Renal pelvis (tissue), 4 donors: ENCODE data around the gene SLC38A1. TPM values are rescaled to one million over a fixed set of nuclear protein-coding genes. Genes with fewer than 3 reads are reported as not detected.
"Not testable (repeated sequence)": the region's sequence is repeated elsewhere in the genome, so short reads cannot be mapped to it uniquely, and the experiment has no call there.

Source experiments
- DNase-seq: peaks from one replicate; pipeline ENCODE4 v3.0.0-alpha.2; 2013
- polyA plus RNA-seq, 3 donors: library from polyadenylated mRNA; unstranded; fragments of 120-200 nt; gene quantifications; one replicate each; pipeline ENCODE4 v1.2.1, GENCODE V29; 2013; ENCODE audit not compliant: insufficient read length in 3 of 3

Gene SLC38A1
- polyA plus RNA-seq, 3 donors = 62.2 to 70.6 (median 66.0) TPM

DNA sequence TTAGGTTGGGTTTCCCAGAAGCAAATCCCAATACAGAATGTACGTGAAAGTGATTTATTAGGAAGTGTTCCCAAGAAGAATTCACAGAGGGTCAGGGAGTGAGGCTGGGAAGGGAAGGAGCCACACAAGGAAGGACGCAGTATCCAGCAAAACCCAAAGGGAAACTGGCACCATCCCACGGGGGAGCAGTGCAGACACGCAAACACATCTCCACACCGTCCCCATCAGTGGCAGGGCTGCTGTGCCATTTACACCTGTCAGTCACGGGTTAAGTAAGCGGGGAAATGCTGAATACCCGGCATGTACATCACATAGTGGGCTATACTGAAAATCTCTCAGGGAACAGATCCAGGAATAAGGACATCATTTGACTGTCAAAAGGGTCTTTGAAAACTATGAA is 93.9 kb downstream of the SLC38A1 start:
- no peak for DNase-seq

- no peak for DNase-seq
Measured at GRCh38 chr12:46174061-46174662, 94.7 kb downstream of the SLC38A1 start.

- no peak for DNase-seq
Measured at GRCh38 chr12:46168426-46168825, 100.4 kb downstream of the SLC38A1 start.

GRCh38 chr12:46167412-46167811 is 101.4 kb downstream of the SLC38A1 start:
- DNase-seq = no peak

- no peak for DNase-seq
Measured at GRCh38 chr12:46165191-46165590, 103.7 kb downstream of the SLC38A1 start.

DNA sequence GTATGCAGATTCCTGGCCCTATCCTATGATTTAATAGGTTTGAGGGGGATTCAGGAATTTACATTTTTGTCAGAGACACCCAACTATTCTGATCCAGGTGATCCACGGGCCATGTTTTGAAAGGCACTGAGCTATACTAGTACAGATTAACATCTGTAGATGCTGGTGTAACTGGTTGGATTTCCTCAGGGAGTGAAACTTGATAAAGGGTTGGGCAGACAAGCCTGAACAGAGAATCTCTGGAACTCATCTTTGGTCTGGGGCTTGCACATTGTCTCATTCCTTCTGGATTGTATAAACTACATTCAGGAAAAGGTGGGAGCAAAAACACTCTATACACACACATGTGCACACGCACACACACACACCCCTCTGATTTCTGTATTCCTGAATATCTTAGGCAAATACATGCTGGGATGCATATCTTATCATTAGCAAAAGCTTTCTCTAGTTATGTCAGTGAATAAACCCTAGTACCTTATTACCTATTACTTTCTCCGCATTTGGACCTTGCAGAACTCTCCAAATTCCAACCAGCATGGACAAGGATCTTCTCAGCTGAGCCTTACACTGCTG is 104.6 kb downstream of the SLC38A1 start:
- DNase-seq = no peak

DNA sequence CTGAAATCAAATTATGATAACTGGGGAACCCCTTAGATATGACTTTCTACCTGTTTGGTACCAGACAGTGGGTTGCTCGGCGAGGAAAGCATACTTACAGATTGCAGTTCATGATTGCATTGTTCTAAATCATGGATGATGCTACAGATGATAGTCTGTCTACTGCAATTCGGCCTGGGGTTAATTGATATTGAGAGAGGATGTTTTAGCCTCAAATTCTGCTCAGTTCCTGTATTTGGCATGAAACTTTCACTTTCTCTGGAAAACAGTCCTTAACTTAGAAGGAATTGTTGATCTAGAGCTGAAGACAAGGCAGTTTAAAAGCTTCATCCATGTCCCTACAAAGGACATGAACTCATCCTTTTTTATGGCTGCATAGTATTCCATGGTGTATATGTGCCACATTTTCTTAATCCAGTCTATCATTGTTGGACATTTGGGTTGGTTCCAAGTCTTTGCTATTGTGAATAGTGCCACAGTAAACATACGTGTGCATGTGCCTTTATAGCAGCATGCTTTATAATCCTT is 106.2 kb downstream of the SLC38A1 start:
- DNase-seq = not testable (repeated sequence)

GRCh38 chr12:46160981-46161690 is 107.7 kb downstream of the SLC38A1 start:
- DNase-seq = no peak

DNA sequence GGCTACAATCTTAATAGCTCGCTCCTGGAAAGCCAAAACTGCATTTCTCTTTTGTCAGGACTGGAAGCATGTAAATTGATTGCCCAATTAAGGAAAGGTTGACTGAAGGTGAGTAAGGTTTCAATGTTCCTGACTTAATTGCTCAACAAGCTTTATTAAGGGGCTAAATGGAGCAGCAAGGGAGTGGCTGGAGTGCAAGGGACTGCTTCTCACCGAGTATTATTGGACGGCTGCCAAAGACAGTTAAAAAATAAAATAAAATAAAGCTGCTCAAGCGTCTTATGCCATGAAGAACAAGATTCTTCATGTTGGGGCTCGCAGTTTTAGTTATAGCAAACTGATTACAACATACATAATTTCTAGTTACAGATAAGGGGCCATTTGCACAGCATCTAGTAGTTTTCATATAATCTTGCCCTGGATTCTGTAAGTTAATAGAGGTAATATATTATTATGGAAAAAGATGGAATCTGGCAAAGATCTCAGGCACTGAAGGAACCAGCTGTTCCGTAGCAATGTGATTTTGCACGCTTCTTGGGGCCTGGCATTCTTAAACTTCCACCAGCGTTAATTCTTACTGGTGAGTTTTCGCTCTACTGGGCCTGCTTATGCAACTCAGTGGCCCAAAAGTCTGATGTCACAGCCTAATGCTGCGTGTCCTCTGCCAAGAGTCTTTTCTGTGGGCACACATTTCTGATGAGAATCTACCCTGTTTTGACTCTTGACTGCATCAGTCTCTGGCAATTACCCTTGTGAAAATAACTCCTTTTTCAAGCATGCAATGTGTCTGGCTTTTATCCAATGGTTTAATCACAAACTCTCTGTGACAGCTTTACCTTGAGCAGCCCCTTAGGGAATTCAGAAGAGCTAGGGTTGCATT is 108.5 kb downstream of the SLC38A1 start:
- peak; percentile 81 for DNase-seq

- no peak for DNase-seq
Measured at GRCh38 chr12:46159309-46159901, 109.4 kb downstream of the SLC38A1 start.

DNA sequence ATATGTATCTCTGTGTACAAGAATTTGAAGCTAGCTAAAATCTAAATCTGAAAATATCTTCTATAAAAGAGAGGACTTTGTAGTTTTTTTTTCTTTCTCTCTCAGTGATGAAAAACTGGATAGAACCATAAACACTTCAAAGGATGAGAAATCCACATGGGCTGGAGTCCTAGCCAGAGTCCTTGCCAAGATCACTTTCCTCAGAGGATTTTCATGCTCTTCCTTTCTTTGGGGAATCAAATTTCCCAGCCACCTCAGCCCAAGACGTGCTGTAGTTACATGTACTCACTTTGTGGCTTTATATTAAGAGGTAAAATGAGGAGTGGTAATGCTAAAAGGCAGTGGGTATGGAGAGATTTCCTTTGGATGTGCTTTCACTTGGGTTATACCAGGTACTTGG is 110.3 kb downstream of the SLC38A1 start:
- DNase-seq = no peak

DNA sequence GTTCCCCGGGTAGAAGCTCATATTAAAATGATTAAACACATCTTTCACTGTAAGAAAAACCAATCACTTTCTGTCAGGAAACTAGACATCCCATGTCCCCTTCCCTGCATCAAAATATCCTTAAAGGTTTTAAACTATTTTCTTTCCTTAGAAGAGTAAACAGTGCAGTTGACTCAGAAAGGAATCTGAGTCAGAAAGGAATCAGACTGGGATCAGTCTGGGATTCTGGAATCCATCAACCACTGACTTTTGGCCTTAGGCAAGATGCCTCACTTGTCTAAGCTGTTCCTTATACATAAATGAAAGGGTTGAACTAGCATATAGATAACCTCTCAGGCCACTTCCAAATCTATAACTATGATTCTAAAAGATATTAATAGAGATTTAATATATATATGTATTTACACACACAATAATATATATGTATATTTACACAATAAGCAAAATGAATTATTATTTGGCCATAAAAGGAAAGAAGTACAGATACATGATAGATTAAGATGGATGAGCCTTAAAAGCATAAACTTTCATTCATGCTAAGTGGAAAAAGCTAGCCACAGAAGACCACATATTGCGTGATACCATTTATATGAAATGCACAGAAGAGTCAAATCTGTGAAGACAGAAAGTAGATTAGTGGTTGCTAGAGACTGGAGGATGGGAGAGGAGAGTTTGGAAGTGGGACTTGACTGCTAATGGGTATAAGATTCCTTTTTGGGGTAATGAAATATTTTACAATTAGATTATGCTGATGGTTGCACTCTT is 114.4 kb downstream of the SLC38A1 start:
- no peak for DNase-seq

DNA sequence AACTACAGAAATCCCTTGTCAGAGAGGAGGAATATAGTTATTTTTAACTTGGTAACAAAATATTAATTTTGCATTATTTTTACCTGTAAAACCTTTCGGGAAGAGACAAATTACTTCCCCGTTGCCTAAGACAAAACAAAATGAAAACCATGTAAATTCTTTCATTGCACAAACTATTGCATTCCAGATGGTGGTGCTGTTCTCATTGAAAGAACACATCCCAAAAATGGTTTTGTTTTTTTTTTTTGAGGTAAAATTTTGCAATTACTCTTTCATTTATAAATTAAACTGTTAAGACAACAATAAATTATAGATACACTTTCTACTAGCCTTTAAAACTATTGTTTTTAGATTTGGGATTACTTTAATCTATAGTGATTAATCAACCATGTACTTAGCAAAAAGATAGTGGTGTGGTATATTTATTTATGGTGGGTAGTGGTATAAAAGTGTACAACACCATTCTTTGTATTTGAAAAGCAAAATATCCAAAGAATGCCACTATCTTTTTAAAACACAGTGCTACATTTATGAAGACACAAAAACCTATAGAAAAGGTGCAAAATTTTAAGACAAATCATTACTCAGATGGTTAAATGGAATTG is 115.5 kb downstream of the SLC38A1 start:
- DNase-seq = no peak

- no peak for DNase-seq
Measured at GRCh38 chr12:46152456-46152855, 116.4 kb downstream of the SLC38A1 start.

DNA sequence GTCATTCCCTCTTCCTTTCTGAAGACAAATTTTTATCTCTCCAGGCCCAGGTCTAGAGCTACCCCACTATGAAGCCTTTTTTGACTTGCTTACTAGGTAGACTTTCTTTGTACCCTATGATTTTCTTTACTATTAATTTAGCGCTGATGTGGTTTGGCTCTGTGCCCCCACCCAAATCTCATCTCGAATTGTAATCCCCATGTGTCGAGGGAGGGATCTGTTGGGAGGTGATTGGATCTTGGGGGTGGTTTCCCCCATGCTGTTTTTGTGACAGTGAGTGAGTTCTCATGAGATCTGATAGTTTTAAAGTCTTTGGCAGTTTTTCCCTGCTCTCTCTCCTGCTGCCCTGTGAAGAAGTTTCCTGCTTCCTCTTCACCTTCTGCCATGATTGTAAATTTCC is 118.1 kb downstream of the SLC38A1 start:
- no peak for DNase-seq

GRCh38 chr12:46149905-46150304 is 118.9 kb downstream of the SLC38A1 start:
- no peak for DNase-seq

- no peak for DNase-seq
Measured at GRCh38 chr12:46149079-46149464, 119.8 kb downstream of the SLC38A1 start.

GRCh38 chr12:46148327-46149078 is 120.3 kb downstream of the SLC38A1 start:
- no peak for DNase-seq

DNA sequence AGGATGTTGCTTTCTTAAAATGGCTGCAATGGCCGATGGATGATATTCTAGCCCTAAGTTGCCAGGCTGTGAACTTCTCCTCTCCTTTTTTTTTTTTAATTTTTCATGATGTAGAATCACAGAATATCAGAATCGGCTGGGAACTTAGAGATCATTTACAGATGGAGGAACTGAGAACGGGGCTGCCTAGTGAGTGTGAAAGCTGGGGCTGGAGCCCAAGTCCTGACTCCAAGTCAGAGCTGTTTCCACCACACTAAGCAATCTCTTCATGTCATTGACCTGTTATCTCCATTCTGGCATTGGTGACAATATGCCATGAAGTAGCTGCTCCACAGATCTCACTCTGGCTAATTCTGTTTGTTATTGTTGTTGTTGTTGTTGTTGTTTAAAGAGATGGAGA is 121.7 kb downstream of the SLC38A1 start:
- DNase-seq = no peak

DNA sequence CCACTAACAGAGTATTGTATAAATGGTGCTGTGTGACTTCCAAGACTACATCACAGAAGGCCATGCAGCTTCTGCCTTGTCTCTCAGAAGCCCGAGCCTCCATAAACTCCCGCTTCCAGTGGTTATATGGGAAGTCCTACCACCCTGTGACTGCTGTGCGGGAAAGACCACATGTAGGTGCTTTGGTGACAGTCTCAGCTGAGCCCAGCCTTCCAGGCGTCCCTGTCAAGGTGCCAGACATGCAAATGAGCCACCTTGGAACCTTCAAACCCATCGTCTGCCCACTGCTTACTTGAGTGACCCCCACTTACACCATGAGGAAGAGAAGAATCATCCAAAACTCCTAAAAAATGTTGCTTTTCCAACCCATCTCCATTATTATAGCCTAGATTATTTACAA is 123.0 kb downstream of the SLC38A1 start:
- DNase-seq = no peak
